GM06990 (cell line): ENCODE measurements around the gene GRM8.

Experiments
- DNase-seq: peaks from one replicate; pipeline ENCODE4 v3.0.0-alpha.2; 2011; ENCODE audit not compliant: insufficient read length; ENCODE audit errors: extremely low read depth
- H3K27me3 ChIP-seq: replicated peaks from 2 replicates; pipeline ENCODE4 v1.6.0; 2011; ENCODE audit warnings: low read length; ENCODE audit not compliant: control insufficient read depth, insufficient read depth
- H3K36me3 ChIP-seq: 2 replicates; pipeline ENCODE4 v1.5.1; 2011; ENCODE audit warnings: low read length; ENCODE audit not compliant: control insufficient read depth, insufficient read depth
- H3K4me3 ChIP-seq: replicated peaks from 2 replicates; pipeline ENCODE4 v1.5.1; 2011; ENCODE audit warnings: low read depth, mild to moderate bottlenecking, control low read depth, low read length
- TF ChIP-seq, protein P1 (sequence below): IDR thresholded peaks from 2 replicates; pipeline ENCODE4 v1.5.1; 2011; ENCODE audit warnings: low read length, control low read depth, mild to moderate bottlenecking, inconsistent platforms; ENCODE audit not compliant: insufficient read depth, poor library complexity, severe bottlenecking

GRM8 gene

DNA sequence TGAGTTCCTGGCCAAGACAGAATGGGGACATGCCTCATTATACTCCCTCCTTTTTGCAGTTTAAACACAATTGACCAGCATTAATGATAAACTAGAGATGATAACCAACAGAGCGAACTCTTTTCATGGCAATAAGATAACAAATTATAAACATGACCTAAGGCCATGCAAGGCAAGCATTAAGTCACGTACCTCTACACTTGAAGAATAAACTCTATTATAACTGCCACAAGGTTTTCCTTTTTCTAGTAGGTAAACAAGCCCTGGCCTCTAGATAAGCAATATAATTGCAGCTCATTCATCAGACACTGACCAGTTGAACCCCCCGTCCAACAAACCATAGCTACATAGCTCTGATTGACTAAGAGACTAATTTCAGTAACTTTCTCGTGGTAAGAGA, 767.0 kb downstream of the GRM8 start:
- Histone ChIP-seq H3K27me3 (no peaks in the 10 kb centered on the region), H3K36me3 (no peaks in the 10 kb centered on the region), H3K4me3 (no peak overlapping the region)
- DNase-seq: no peak
- TF ChIP-seq, protein P1, sequence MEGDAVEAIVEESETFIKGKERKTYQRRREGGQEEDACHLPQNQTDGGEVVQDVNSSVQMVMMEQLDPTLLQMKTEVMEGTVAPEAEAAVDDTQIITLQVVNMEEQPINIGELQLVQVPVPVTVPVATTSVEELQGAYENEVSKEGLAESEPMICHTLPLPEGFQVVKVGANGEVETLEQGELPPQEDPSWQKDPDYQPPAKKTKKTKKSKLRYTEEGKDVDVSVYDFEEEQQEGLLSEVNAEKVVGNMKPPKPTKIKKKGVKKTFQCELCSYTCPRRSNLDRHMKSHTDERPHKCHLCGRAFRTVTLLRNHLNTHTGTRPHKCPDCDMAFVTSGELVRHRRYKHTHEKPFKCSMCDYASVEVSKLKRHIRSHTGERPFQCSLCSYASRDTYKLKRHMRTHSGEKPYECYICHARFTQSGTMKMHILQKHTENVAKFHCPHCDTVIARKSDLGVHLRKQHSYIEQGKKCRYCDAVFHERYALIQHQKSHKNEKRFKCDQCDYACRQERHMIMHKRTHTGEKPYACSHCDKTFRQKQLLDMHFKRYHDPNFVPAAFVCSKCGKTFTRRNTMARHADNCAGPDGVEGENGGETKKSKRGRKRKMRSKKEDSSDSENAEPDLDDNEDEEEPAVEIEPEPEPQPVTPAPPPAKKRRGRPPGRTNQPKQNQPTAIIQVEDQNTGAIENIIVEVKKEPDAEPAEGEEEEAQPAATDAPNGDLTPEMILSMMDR: no peak

DNA sequence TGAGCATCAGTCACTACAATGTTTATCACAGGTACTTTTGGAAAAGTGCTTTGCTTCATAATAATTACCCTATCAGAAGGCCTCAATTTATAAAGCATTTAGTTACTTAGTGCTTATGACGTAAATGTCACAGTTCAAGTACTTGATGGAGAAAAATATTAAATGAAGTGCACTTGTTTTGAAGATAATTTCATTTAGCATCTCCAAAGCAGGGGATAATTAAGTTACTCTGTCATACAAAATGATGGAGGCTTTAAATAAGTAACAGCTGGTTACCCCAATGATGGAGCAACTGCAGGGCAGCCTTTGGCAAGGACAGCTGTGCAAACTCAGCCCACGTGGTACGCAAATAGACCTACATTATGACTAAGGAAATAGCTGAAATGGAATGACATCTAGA, 768.8 kb downstream of the GRM8 start:
- DNase-seq: no peak
- Histone ChIP-seq H3K36me3 (no peaks in the 10 kb centered on the region), H3K4me3 (no peak overlapping the region), H3K27me3 (no peaks in the 10 kb centered on the region)
- TF ChIP-seq, protein P1: no peak

DNA sequence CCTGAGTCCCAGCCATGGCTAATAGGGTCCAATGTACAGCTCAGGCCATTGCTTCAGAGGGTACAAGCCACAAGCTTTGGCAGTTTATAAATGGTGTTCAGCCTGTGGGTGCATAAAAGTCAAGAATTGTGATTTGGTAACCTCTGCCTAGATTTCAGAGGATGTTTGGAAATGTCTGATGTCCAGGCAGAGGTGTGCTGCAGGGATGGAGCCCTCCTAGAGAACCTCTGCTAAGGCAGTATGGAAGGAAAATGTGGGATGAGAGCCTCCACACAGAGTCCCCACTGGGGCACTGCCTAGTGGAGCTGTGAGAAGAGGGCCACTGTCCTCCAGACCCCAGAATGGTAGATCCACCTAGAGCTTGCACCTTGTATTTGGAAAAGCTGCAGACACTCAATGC, 779.9 kb downstream of the GRM8 start:
- TF ChIP-seq, protein P1: no peak
- H3K36me3 ChIP-seq: no peaks in the 10 kb centered on the region
- no peak overlapping the region for H3K4me3 ChIP-seq
- DNase-seq: no peak
- H3K27me3 ChIP-seq: no peaks in the 10 kb centered on the region

DNA sequence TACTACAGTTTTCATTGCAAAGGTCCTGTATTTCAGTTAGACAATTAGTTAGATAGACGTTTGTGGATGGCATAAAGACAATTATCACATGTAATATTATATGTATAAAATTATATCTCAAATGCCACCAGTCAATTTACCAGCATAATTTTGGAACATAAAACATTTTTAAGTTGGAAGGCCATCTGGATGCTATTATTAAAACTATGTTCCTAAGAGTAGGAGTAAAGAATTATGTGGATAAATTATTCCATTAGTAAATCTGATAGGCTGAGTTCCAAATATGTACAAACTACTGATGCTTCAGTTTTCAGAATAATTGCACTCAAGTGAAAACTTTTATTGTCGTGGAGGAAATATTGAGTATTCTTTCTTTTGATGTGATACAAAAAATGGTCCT, 790.3 kb downstream of the GRM8 start:
- TF ChIP-seq, protein P1: no peak
- Histone ChIP-seq H3K27me3 (no peaks in the 10 kb centered on the region), H3K36me3 (no peaks in the 10 kb centered on the region), H3K4me3 (no peak overlapping the region)
- DNase-seq: no peak

- DNase-seq: no peak
- Histone ChIP-seq H3K36me3 (no peaks in the 10 kb centered on the region), H3K4me3 (no peak overlapping the region), H3K27me3 (no peaks in the 10 kb centered on the region)
- TF ChIP-seq, protein P1: no peak
These were observed 792.1 kb downstream of the GRM8 start for GRCh38 chr7:126460664-126461063.

DNA sequence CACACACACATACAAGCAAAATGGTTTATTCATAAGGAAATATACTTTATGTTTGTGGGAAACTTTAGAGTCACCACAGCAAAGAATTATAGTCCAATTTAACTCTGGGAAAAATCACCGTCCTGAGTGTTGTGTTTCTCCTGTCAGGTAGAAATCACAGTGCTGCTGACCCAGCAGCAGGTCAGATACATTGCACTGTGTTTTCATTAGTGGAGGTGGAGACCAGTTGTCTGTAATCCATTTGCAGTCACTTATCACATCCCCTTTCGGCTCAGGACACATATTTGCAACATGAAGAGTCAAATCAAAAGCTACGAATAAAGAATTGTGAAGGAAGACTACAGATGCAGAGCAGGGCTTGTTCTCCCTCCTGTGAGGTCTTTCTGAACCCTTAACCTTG, 799.6 kb downstream of the GRM8 start:
- no peak for DNase-seq
- H3K36me3 ChIP-seq: no peaks in the 10 kb centered on the region
- H3K4me3 ChIP-seq: no peak overlapping the region
- TF ChIP-seq, protein P1: no peak
- no peaks in the 10 kb centered on the region for H3K27me3 ChIP-seq
